ENCODE measurements around the gene TDRD1. TPM values are rescaled to one million over a fixed set of nuclear protein-coding genes. Genes with fewer than 3 reads are reported as not detected.

The TDRD1 gene
- total RNA-seq, 1 donor from 2014 or later = not detected

DNA sequence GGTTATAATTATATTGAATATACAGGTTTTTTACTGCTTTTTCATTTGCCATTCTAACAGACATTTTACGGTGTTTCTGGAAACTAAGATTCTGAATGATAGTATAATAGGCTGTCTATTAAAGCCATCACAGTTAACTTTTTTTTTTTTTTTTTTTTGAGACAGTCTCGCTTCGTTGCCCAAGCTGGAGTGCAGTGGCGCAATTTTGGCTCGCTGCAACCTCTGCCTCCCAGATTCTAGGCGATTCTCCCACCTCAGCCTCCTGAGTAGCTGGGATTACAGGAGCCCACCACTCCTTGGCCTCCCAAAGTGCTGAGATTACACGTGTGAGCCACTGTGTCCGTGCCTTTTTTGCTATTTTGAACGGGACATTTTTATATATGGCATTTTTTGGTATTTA, 4.4 kb downstream of the TDRD1 start:
- no peak for DNase-seq (ENCODE audit: low read depth)
- H3K4me3 ChIP-seq (ENCODE audit: low read depth, low read length) = no peak overlapping the region
- TF ChIP-seq, protein P1, sequence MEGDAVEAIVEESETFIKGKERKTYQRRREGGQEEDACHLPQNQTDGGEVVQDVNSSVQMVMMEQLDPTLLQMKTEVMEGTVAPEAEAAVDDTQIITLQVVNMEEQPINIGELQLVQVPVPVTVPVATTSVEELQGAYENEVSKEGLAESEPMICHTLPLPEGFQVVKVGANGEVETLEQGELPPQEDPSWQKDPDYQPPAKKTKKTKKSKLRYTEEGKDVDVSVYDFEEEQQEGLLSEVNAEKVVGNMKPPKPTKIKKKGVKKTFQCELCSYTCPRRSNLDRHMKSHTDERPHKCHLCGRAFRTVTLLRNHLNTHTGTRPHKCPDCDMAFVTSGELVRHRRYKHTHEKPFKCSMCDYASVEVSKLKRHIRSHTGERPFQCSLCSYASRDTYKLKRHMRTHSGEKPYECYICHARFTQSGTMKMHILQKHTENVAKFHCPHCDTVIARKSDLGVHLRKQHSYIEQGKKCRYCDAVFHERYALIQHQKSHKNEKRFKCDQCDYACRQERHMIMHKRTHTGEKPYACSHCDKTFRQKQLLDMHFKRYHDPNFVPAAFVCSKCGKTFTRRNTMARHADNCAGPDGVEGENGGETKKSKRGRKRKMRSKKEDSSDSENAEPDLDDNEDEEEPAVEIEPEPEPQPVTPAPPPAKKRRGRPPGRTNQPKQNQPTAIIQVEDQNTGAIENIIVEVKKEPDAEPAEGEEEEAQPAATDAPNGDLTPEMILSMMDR (conservative IDR thresholded peaks at IDR 0.05; ENCODE audit: low read depth, low read length) = no peak

DNA sequence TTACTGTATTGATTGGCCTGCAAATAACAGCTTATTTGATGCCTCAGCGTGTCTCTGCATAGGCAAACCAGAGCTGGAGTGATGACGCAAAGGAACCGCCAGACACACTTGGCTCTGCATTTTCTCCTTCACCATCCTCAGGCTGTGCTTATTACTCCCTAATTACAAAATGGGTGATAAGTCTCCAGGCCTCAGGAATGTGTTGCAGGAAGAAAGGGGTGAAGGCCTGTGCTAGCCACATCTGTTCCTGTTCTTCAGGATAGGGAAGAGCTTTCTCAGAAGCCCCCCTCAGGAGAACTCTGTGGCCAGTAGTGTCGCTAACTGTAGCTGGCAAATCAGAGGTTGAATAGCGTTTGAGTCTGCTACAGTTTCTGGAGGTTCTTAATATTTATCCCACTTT, 5.1 kb downstream of the TDRD1 start:
- no peak overlapping the region for H3K4me3 ChIP-seq (ENCODE audit: low read depth, low read length)
- DNase-seq (ENCODE audit: low read depth) = no peak
- TF ChIP-seq, protein P1 (conservative IDR thresholded peaks at IDR 0.05; ENCODE audit: low read depth, low read length) = no peak

DNA sequence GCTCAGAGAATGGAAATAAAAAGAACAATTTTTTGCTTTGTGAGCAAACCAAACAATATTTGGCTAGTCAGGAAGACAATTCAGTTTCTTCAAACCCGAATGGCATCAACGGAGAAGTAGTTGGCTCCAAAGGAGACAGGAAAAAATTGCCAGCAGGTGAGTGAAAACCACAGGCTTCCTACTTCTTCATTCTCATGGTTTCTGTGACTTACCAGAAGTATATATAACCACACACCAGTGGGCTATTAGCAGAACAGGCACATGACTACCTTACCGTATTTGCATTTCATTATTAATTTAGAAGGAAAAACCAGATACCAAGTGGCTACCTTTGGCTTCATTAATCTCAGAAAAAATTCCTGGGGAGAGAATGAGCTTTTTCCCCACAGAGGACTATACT, 8.8 kb downstream of the TDRD1 start:
- no peak for DNase-seq (ENCODE audit: low read depth)
- TF ChIP-seq, protein P1 (conservative IDR thresholded peaks at IDR 0.05; ENCODE audit: low read depth, low read length) = no peak
- H3K4me3 ChIP-seq (ENCODE audit: low read depth, low read length) = no peak overlapping the region

DNA sequence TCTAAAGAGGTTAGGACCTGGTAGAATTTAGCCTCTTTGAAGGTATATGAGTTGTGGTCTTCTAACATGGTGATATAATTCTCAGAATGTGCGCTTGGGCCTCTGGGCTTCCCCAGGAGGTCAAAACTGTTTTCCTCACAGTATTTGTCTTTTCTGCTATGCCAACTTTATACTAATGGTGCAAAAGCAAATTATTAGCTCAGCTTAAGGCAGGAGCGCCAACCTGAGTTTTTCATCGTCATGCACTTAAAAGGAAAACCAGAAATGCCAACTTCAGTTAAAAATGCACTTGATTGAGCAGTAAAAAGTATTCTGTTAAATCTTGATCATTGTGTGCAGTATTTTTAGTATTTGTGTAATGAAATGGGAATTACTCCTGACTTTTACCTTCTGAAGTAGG, 9.7 kb downstream of the TDRD1 start:
- no peak overlapping the region for H3K4me3 ChIP-seq (ENCODE audit: low read depth, low read length)
- no peak for DNase-seq (ENCODE audit: low read depth)
- TF ChIP-seq, protein P1 (conservative IDR thresholded peaks at IDR 0.05; ENCODE audit: low read depth, low read length) = no peak

DNA sequence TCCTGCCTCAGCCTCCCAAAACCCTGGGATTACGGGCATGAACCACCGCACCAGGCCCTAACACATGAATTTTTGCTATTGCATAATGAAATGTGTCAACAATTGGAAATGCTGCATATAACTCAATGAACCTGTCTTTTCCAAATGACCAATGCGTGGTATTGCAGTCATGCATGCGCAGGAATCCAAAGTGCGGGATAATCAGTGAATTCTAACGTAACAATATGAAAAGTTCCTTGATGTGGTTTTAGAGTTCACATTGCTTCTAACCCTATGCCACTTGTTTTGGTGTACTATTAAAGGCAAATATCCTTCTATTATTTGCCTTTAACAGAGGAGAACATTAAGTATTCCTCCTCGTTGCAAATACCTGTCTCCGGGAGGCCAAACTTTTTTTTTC, 10.5 kb downstream of the TDRD1 start:
- no peak overlapping the region for H3K4me3 ChIP-seq (ENCODE audit: low read depth, low read length)
- TF ChIP-seq, protein P1 (conservative IDR thresholded peaks at IDR 0.05; ENCODE audit: low read depth, low read length) = no peak
- DNase-seq (ENCODE audit: low read depth) = no peak

DNA sequence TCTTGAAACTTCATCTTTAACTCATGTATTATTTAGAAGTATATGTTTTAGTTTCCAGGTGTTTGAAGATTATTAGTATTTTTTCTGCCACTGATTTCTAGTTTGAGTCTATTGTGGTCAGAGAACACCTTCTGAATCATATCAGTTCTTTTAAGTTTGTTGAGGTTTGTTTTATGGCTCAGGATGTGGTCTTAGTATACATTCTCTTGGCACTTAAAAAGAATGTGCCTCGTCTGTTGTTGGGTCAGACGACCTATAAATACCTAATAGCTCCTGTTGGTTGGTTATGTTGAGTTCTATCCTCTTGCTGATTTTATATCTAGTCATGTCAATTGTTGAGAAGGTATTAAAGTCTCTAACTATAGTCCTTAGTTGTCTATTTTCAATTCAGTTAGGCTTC, 15.9 kb downstream of the TDRD1 start:
- TF ChIP-seq, protein P1 (conservative IDR thresholded peaks at IDR 0.05; ENCODE audit: low read depth, low read length) = no peak
- DNase-seq (ENCODE audit: low read depth) = no peak

DNA sequence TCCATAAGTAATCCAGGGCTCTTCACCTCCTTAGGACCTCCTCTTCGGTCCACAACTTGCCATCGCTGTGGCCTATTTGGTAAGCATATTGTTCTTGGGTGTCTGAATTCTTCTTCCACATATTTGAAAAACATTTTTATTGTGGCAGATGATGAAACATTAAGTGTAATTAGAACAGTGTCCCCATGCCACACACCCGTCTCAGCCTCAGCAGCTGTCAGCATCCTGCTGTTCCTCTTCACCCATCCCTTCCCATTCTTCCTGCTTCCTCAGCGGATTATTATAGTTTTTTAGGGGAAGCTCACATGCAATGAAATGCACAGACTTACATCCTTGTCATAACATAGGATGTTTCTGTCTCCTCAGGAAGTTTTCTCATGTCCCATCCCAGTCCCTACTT, 20.1 kb downstream of the TDRD1 start:
- no peak for DNase-seq (ENCODE audit: low read depth)
- no peak overlapping the region for H3K4me3 ChIP-seq (ENCODE audit: low read depth, low read length)
- TF ChIP-seq, protein P1 (conservative IDR thresholded peaks at IDR 0.05; ENCODE audit: low read depth, low read length) = no peak

More for the DNA sequence above, 15.9 kb downstream of the TDRD1 start:
- H3K4me3 ChIP-seq (ENCODE audit: low read depth, low read length) = no peak overlapping the region

Measured in epithelial cell of proximal tubule (primary cell).